OCI-LY7 (cell line): ENCODE results near the gene PTPRE. TPM values are rescaled to one million over a fixed set of nuclear protein-coding genes. Genes with fewer than 3 reads are reported as not detected.

ENCODE experiments used
- BruUV-seq: library from RNA; stranded (reverse); fragments of 400-500 nt; replicated peaks from 2 replicates; lab custom pipeline; 2021; lab: Mats Ljungman, UMichigan
- CTCF ChIA-PET: fragments of 300-600 bp; sonication (Branson Sonifier 250); formaldehyde crosslinking; loops from one replicate; lab custom pipeline; 2022; ENCODE audit warnings: antibody characterized with exemption; ENCODE audit not compliant: unreplicated experiment; lab: Charles Lee
- POLR2A ChIA-PET: fragments of 300-600 bp; sonication (Branson Sonifier 250); formaldehyde crosslinking; loops from one replicate; lab custom pipeline; 2022; ENCODE audit warnings: antibody characterized with exemption; lab: Charles Lee
- DNase-seq: peaks from one replicate; pipeline ENCODE4 v3.0.0-alpha.2; 2015; ENCODE audit warnings: low spot score
- H2AFZ ChIP-seq: fragments of 200-600 bp; sonication (generic), shearing (Covaris generic); 2 replicates; pipeline ENCODE4 v1.6.1; 2014; ENCODE audit warnings: mild to moderate bottlenecking, antibody characterized with exemption, low read length, moderate library complexity
- H3K27ac ChIP-seq: fragments of 200-600 bp; sonication (generic); 2 replicates; pipeline ENCODE4 v1.5.1; 2014; ENCODE audit warnings: mixed run types, low read depth, mild to moderate bottlenecking, moderate library complexity, low read length, inconsistent platforms; ENCODE audit not compliant: poor library complexity, severe bottlenecking
- H3K36me3 ChIP-seq: fragments of 200-600 bp; sonication (generic); 2 replicates; pipeline ENCODE4 v1.6.1; 2014; ENCODE audit warnings: mild to moderate bottlenecking, antibody characterized with exemption, low read length, moderate library complexity, mixed read lengths; ENCODE audit not compliant: insufficient read depth
- H3K4me1 ChIP-seq: fragments of 200-600 bp; sonication (generic); 2 replicates; pipeline ENCODE4 v1.5.1; 2014; ENCODE audit warnings: mild to moderate bottlenecking, low read length; ENCODE audit not compliant: insufficient read depth, poor library complexity, severe bottlenecking
- H3K4me2 ChIP-seq: fragments of 200-600 bp; sonication (generic); 2 replicates; pipeline ENCODE4 v1.6.1; 2014; ENCODE audit warnings: mild to moderate bottlenecking, low read length
- H3K4me3 ChIP-seq: fragments of 200-600 bp; sonication (generic); 2 replicates; pipeline ENCODE4 v1.5.1; 2014; ENCODE audit warnings: mild to moderate bottlenecking, low read depth, low read length; ENCODE audit not compliant: poor library complexity, severe bottlenecking
- H3K79me2 ChIP-seq: fragments of 200-600 bp; sonication (generic); 2 replicates; pipeline ENCODE4 v1.6.1; 2016; ENCODE audit warnings: low read depth, mild to moderate bottlenecking, low read length, moderate library complexity, mixed read lengths; ENCODE audit not compliant: insufficient read depth
- H3K9me2 ChIP-seq: fragments of 200-600 bp; sonication (generic); 2 replicates; pipeline ENCODE4 v1.6.1; 2016; ENCODE audit warnings: mild to moderate bottlenecking, low read length, mixed read lengths; ENCODE audit not compliant: insufficient read depth
- H3K9me3 ChIP-seq: fragments of 200-600 bp; sonication (generic); 2 replicates; pipeline ENCODE4 v1.6.1; 2014; ENCODE audit warnings: mild to moderate bottlenecking, mixed run types, low read length, mixed read lengths
- H4K20me1 ChIP-seq: fragments of 200-600 bp; sonication (generic); 2 replicates; pipeline ENCODE4 v1.6.1; 2014; ENCODE audit warnings: mild to moderate bottlenecking, antibody characterized with exemption, low read length, moderate library complexity, mixed read lengths; ENCODE audit not compliant: insufficient read depth
- EZH2phosphoT487 ChIP-seq: fragments of 200-600 bp; sonication (generic); IDR thresholded peaks from 2 replicates; pipeline ENCODE4 v1.6.1; 2018; ENCODE audit warnings: low read depth, borderline replicate concordance, mild to moderate bottlenecking, mixed run types, antibody characterized with exemption, low read length, moderate library complexity, mixed read lengths
- intact Hi-C: fragments of 100-400 bp; cut with micrococcal nuclease; formaldehyde crosslinking; loops from one replicate; pipeline ENCODE4 v1.10.0; 2022; ENCODE audit not compliant: unreplicated experiment
- total RNA-seq, 2 experiments: library from RNA; depleted of rRNA in 1 of 2; stranded (reverse); fragments of >200 nt in 1 of 2; shearing (Covaris generic) in 1 of 2; gene quantifications; 2 replicates each; pipeline ENCODE4 v1.2.3, GENCODE V29; 2014 to 2022
- TF ChIP-seq, protein P1 (sequence below): fragments of 200-600 bp; sonication (generic); conservative IDR thresholded peaks from 2 replicates; pipeline ENCODE4 v1.5.1; 2014; ENCODE audit warnings: mild to moderate bottlenecking, antibody characterized with exemption, low read length, moderate library complexity, mixed read lengths

PTPRE gene
- total RNA-seq, 2 experiments from 2014 or later, result 6.8 to 8.3 TPM

DNA sequence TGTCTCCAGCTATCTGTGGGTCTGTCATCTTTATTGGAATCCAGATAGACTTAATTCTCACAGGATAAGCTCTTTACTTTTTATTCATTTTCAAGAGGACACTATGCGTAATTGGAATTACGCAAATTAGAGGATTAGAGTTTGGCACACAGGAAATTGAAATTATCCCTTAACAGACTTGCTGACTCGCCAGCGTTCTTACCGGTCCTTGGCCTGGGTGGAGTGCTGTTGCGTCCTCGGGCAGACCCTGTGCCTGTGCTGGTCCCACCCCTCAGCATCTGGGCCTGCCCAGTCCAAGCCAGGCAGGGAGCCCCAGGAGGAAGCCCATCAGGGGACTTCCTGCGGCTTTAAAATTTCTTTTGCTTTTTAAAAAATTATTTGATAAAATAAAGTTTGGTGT, 117.5 kb downstream of the PTPRE start:
- no peak for TF ChIP-seq EZH2phosphoT487
- TF ChIP-seq, protein P1, sequence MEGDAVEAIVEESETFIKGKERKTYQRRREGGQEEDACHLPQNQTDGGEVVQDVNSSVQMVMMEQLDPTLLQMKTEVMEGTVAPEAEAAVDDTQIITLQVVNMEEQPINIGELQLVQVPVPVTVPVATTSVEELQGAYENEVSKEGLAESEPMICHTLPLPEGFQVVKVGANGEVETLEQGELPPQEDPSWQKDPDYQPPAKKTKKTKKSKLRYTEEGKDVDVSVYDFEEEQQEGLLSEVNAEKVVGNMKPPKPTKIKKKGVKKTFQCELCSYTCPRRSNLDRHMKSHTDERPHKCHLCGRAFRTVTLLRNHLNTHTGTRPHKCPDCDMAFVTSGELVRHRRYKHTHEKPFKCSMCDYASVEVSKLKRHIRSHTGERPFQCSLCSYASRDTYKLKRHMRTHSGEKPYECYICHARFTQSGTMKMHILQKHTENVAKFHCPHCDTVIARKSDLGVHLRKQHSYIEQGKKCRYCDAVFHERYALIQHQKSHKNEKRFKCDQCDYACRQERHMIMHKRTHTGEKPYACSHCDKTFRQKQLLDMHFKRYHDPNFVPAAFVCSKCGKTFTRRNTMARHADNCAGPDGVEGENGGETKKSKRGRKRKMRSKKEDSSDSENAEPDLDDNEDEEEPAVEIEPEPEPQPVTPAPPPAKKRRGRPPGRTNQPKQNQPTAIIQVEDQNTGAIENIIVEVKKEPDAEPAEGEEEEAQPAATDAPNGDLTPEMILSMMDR, result no peak
- Histone ChIP-seq H3K9me3 (no peaks in the 10 kb centered on the region), H3K4me2 (no peak overlapping the region), H4K20me1 (no peaks in the 10 kb centered on the region), H2AFZ (no peak overlapping the region), H3K79me2 (no peaks in the 10 kb centered on the region), H3K36me3 (no peaks in the 10 kb centered on the region), H3K9me2 (no peaks in the 10 kb centered on the region), H3K4me3 (no peak overlapping the region), H3K4me1 (peaks cover 8% of the 10 kb centered on the region), H3K27ac (no peak overlapping the region)
- no TSS peak for BruUV-seq
- intact Hi-C loops, result no loop called here
- CTCF ChIA-PET, result no interaction called here
- no peak for DNase-seq
- POLR2A ChIA-PET, result interaction anchor here (1.0 kb wide), 1 partner anchor 9 kb away, joined by 3 read pairs; no protein-coding TSS in a partner anchor

DNA sequence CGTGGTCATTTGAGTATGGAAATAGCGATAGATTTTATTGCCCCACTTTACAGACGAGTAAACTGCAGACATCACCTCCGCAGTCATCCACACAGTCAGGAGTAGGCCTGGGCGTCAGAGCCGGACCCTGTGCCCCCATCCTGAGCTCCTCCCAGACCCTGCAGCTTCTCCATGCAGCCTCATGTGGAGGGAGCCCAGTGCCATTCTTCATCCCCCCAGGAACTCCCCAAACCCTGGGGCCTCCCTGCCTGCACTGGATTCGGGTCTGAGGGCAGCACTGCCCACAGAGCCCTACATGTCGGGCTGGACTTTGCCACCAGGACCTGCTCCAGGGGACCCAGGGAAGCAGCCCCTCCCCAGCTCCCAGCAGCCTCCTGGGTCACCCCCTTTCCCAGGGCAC, 118.5 kb downstream of the PTPRE start:
- intact Hi-C loops, result no loop called here
- no peaks in the 10 kb centered on the region for H3K36me3 ChIP-seq
- ChIA-PET POLR2A (no interaction called here), CTCF (no interaction called here)
- TF ChIP-seq, protein P1, result no peak
- TF ChIP-seq EZH2phosphoT487, result no peak
- peaks cover 8% of the 10 kb centered on the region for H3K4me1 ChIP-seq
- no peak overlapping the region for H3K4me2 ChIP-seq
- no peaks in the 10 kb centered on the region for H3K9me2 ChIP-seq
- H4K20me1 ChIP-seq, result no peaks in the 10 kb centered on the region
- no peak overlapping the region for H3K27ac ChIP-seq
- DNase-seq, result no peak
- no peak overlapping the region for H2AFZ ChIP-seq
- no peaks in the 10 kb centered on the region for H3K9me3 ChIP-seq
- no peaks in the 10 kb centered on the region for H3K79me2 ChIP-seq
- BruUV-seq, result no TSS peak
- no peak overlapping the region for H3K4me3 ChIP-seq

DNA sequence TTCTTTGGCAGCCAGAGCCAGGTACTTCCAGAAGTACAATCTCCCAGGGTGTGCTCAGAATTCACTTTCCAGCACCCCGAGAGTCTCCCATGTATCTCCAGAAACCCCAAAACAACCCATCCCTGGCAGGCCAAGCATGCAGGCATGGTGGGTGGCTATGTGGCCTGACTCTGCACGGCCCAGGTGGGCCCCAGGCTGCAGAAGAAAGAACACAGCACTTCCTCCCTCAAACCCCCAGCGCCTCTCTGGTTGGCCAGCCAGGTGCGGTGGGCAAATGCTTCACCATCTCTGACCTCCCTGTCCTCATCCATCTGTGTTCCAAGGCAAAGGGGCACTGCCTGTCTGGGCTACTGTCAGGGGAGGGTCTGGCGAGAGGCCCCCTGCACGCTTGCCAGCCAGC, 119.0 kb downstream of the PTPRE start:
- ChIA-PET CTCF (no interaction called here), POLR2A (interaction anchor here (0.6 to 0.7 kb wide), 2 partner anchors 22 to 58 kb away, joined by 3 read pairs; no protein-coding TSS in a partner anchor)
- H4K20me1 ChIP-seq, result no peaks in the 10 kb centered on the region

More for the DNA sequence above, 119.0 kb downstream of the PTPRE start:
- BruUV-seq, result no TSS peak
- Histone ChIP-seq H3K4me2 (no peak overlapping the region), H3K27ac (no peak overlapping the region), H2AFZ (no peak overlapping the region), H3K79me2 (no peaks in the 10 kb centered on the region), H3K36me3 (no peaks in the 10 kb centered on the region), H3K9me3 (no peaks in the 10 kb centered on the region), H3K4me1 (peaks cover 8% of the 10 kb centered on the region), H3K9me2 (no peaks in the 10 kb centered on the region), H3K4me3 (no peak overlapping the region)
- no peak for DNase-seq
- TF ChIP-seq, protein P1, result no peak
- no peak for TF ChIP-seq EZH2phosphoT487
- intact Hi-C loops, result no loop called here
